Adrenal gland (tissue), 12 donors: Measurements from ENCODE around the gene SVIP. TPM values are rescaled to one million over a fixed set of nuclear protein-coding genes. Genes with fewer than 3 reads are reported as not detected.

Experiments
- DNase-seq, 7 donors: peaks; one replicate each; pipeline ENCODE4 v3.0.0-alpha.2; 2019 to 2020
- H3K27ac ChIP-seq, 5 donors: fragments of 200-600 bp; sonication (generic) in 4 of 5; 1 replicate in 3 of 5; 2 replicates in 2 of 5; pipeline versions ENCODE4 v1.5.1 to v1.8.0; 2016 to 2020; ENCODE audit warnings: mild to moderate bottlenecking in 1 of 5
- H3K27me3 ChIP-seq: fragments of 200-600 bp; 2 replicates; pipeline ENCODE4 v1.8.0; 2021
- H3K36me3 ChIP-seq, 2 donors: fragments of 200-600 bp; replicated peaks in 1 of 2; 1 replicate in 1 of 2; 2 replicates in 1 of 2; pipeline versions ENCODE4 v1.5.1 to v1.8.0; 2018 to 2022
- H3K4me1 ChIP-seq, 2 donors: fragments of 200-600 bp; replicated peaks in 1 of 2; 1 replicate in 1 of 2; 2 replicates in 1 of 2; pipeline versions ENCODE4 v1.5.1 to v1.8.0; 2018 to 2021
- H3K4me3 ChIP-seq, 4 donors: fragments of 200-600 bp; sonication (generic) in 3 of 4; one replicate each; pipeline ENCODE4 v1.5.1; 2016 to 2018
- H3K9me3 ChIP-seq, 3 donors: fragments of 200-600 bp; sonication (generic) in 1 of 3; replicated peaks in 1 of 3; 1 replicate in 2 of 3; 2 replicates in 1 of 3; pipeline versions ENCODE4 v1.5.1 to v1.8.0; 2016 to 2021
- POLR2A ChIP-seq, 2 donors: fragments of 450-650 bp; IDR thresholded peaks; one replicate each; pipeline ENCODE4 v1.6.1; 2017; ENCODE audit warnings: antibody characterized with exemption in 2 of 2, mild to moderate bottlenecking in 2 of 2, moderate library complexity in 1 of 2
- WGBS, 4 donors: extraction: QIAGEN DNeasy Blood & Tissue Kit in 2 of 4; methylation state at CpG; one replicate each; pipeline versions ENCODE4 v1.1.5 to v1.1.7; 2013 to 2017; 5-methylcytosine and 5-hydroxymethylcytosine counted together
- intact Hi-C, 2 donors: fragments of 100-400 bp; cut with DNase I; formaldehyde crosslinking; loops; one replicate each; pipeline versions ENCODE4 v1.14.1 to v1.15.0; 2022 to 2023
- polyA plus RNA-seq, 3 donors: library from polyadenylated mRNA; stranded (reverse); fragments of 200-250 nt in 2 of 3; fragments of 350-450 nt in 1 of 3; fragmentation: Illumina TruSeq in 1 of 3; extraction: RNeasy Lipid Tissue Mini Kit (QIAGEN cat#74804) in 1 of 3; gene quantifications; one replicate each; pipeline ENCODE4 v1.2.3, GENCODE V29; 2013 to 2014
- total RNA-seq, 9 donors: library from RNA; depleted of rRNA in 4 of 9; stranded (reverse); fragments of >200 nt in 4 of 9; fragments of 120-200 nt in 1 of 9; fragmentation: NEBNext Ultra II Directional in 1 of 9; extraction: Animal tissue kit (Norgen Biotek cat#: 25700) in 1 of 9; gene quantifications; one replicate each; pipeline versions ENCODE4 v1.1.0 to v1.2.4, GENCODE V29; 2013 to 2023
- TF ChIP-seq, protein P1 (sequence below), 6 experiments: fragments of 450-650 bp in 4 of 6; fragments of 200-600 bp in 2 of 6; sonication (generic) in 1 of 6; IDR thresholded peaks; 1 replicate in 5 of 6; 2 replicates in 1 of 6; pipeline versions ENCODE4 v1.5.1 to v1.8.0; 2016 to 2021; ENCODE audit warnings: antibody characterized with exemption in 6 of 6, mild to moderate bottlenecking in 2 of 6, moderate library complexity in 1 of 6
- donor health status: healthy with polysubstance abuse.
- donor health status: Bipolar disorder and iron deficiency.
- donor health status: DM: yes; HTN: yes; CAD: no.
- donor health status: DM: no; HTN: no; CAD: no.
- donor health status: DM: no; HTN: no; CAD: no.
- donor health status: DM: yes; HTN: yes; CAD: no.

SVIP gene
- total and polyA plus RNA-seq, 12 donors: 5.1 to 32.0 (median 15.6) TPM

DNA sequence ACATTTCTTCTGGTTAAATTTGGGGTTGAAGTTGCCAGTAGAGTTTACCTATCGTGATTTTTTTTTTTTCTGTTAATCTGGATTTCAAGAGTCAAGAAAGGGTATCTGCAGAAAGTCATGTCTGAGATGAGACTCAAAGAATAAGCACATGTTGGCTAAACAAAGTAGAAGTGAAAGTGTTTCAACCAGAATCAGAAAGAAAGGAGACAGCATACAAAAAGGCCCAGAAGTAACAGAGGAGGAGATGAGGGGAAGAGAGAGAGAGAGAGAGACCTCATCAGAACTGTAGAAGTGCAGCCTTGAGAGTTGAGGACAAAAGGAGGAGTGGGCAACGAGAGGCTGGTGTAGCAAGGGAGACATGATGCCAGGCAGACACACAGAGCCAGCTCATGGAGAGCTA, 54.9 kb downstream of the SVIP start:
- intact Hi-C loops: no loop called here
- Histone ChIP-seq H3K9me3 (no peaks in the 10 kb centered on the region), H3K27me3 (no peaks in the 10 kb centered on the region), H3K27ac (no peak overlapping the region), H3K4me3 (no peak overlapping the region), H3K4me1 (no peaks in the 10 kb centered on the region), H3K36me3 (no peaks in the 10 kb centered on the region)
- no peak for TF ChIP-seq POLR2A (IDR thresholded peaks at IDR 0.05)
- TF ChIP-seq, protein P1, sequence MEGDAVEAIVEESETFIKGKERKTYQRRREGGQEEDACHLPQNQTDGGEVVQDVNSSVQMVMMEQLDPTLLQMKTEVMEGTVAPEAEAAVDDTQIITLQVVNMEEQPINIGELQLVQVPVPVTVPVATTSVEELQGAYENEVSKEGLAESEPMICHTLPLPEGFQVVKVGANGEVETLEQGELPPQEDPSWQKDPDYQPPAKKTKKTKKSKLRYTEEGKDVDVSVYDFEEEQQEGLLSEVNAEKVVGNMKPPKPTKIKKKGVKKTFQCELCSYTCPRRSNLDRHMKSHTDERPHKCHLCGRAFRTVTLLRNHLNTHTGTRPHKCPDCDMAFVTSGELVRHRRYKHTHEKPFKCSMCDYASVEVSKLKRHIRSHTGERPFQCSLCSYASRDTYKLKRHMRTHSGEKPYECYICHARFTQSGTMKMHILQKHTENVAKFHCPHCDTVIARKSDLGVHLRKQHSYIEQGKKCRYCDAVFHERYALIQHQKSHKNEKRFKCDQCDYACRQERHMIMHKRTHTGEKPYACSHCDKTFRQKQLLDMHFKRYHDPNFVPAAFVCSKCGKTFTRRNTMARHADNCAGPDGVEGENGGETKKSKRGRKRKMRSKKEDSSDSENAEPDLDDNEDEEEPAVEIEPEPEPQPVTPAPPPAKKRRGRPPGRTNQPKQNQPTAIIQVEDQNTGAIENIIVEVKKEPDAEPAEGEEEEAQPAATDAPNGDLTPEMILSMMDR (IDR thresholded peaks at IDR 0.05): no peak
- no peak for DNase-seq
- 57 to 74% (median 71%) methylated on average over 2 of the region's 2 CpGs for WGBS, 4 donors

GRCh38 chr11:22769081-22769480, 60.5 kb downstream of the SVIP start:
- TF ChIP-seq, protein P1 (IDR thresholded peaks at IDR 0.05): no peak
- TF ChIP-seq POLR2A (IDR thresholded peaks at IDR 0.05): no peak
- no peaks in the 10 kb centered on the region for H3K27me3 ChIP-seq
- WGBS, 4 donors: 78 to 83% (median 81%) methylated on average over 1 of the region's 1 CpG
- intact Hi-C loops: no loop called here
- no peak overlapping the region for H3K4me3 ChIP-seq
- H3K9me3 ChIP-seq: no peaks in the 10 kb centered on the region
- DNase-seq: no peak
- H3K27ac ChIP-seq: no peak overlapping the region
- H3K4me1 ChIP-seq: no peaks in the 10 kb centered on the region
- no peaks in the 10 kb centered on the region for H3K36me3 ChIP-seq

Other genes with a start within 250 kb of the SVIP start
- gene FANCF, start 204.0 kb downstream of the SVIP start, total RNA-seq: 10 to 100 TPM in 5 of 9 donors, 1 to 10 TPM in 4; 6.0 to 16.1 (median 10.0) TPM
- gene FANCF, start 204.0 kb downstream of the SVIP start, polyA plus RNA-seq: 10 to 100 TPM in 1 of 3 donors, 1 to 10 TPM in 2; 5.7 to 14.1 (median 6.6) TPM
- 10 to 100 TPM in 1 of 9 donors, 1 to 10 TPM in 8; 1.2 to 14.8 (median 2.6) TPM for gene GAS2, start 163.2 kb downstream of the SVIP start, total RNA-seq
- gene GAS2, start 163.2 kb downstream of the SVIP start, polyA plus RNA-seq: 1 to 10 TPM in 1 of 3 donors, under 1 TPM in 2; 0.56 to 1.4 (median 0.61) TPM
- not detected for gene CCDC179, start 30.7 kb upstream of the SVIP start, total RNA-seq
- not detected for gene CCDC179, start 30.7 kb upstream of the SVIP start, polyA plus RNA-seq